ENCODE data around the gene ANKFN1. TPM values are rescaled to one million over a fixed set of nuclear protein-coding genes. Genes with fewer than 3 reads are reported as not detected.
A peak's percentile ranks its signal among the peaks of the same experiment; 100 is the strongest.

The ANKFN1 gene
- polyA plus RNA-seq, 1 experiment, result 0.04 TPM

DNA sequence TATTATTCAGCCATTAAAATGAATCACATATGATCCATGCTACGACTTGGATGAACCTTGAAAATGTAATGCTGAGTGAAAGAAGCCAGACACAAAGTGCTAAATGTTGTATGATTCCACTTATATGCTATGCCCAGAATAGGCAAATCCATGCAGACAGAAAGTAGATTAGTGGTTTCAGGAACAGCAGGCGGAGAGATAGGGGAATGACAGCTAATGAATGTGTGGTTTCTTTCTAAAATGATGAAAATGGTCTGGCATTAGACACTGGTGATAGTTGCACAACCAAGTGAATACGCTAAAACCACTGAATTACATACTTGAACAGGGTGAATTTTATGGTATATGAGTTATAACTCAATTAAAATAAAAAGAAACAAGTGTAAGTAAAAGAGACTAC is 318.4 kb downstream of the ANKFN1 start:
- H3K4me3 ChIP-seq (ENCODE audit: low read depth, low read length), result no peak overlapping the region
- CTCF ChIA-PET, result interaction anchor here (0.7 kb wide), 1 partner anchor 221 kb away, joined by 10 read pairs; no protein-coding TSS in a partner anchor
- TF ChIP-seq, protein P1, sequence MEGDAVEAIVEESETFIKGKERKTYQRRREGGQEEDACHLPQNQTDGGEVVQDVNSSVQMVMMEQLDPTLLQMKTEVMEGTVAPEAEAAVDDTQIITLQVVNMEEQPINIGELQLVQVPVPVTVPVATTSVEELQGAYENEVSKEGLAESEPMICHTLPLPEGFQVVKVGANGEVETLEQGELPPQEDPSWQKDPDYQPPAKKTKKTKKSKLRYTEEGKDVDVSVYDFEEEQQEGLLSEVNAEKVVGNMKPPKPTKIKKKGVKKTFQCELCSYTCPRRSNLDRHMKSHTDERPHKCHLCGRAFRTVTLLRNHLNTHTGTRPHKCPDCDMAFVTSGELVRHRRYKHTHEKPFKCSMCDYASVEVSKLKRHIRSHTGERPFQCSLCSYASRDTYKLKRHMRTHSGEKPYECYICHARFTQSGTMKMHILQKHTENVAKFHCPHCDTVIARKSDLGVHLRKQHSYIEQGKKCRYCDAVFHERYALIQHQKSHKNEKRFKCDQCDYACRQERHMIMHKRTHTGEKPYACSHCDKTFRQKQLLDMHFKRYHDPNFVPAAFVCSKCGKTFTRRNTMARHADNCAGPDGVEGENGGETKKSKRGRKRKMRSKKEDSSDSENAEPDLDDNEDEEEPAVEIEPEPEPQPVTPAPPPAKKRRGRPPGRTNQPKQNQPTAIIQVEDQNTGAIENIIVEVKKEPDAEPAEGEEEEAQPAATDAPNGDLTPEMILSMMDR (IDR thresholded peaks at IDR 0.05; ENCODE audit: low read depth, low read length), result no peak
- POLR2A ChIA-PET, result no interaction called here
- H3K27me3 ChIP-seq (ENCODE audit: control insufficient read depth, insufficient read depth, low read length), result no peaks in the 10 kb centered on the region
- no peak for DNase-seq (ENCODE audit: low read depth, low spot score)
- H3K9me3 ChIP-seq (ENCODE audit: control insufficient read depth, insufficient read depth, low read length), result no peaks in the 10 kb centered on the region
- H3K27ac ChIP-seq (ENCODE audit: low read depth, low read length), result no peak overlapping the region

DNA sequence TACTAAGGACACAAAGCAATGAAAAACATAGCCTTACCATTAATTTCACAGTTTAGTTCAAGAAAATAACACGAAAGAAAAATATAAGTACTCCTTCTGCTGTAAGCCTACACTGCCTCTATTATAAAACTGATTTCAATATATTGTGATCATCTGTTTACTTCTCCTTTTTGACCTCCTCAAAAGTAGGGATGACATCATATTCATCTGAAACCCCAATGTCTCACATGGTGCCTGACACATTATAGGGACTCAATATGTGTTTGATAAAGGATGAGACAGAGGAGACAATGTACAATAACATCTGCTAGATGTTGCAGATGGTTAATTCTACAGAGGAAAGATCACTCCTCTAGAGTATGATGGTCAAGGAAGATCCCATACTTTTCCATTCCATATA is 321.8 kb downstream of the ANKFN1 start:
- H3K9me3 ChIP-seq (ENCODE audit: control insufficient read depth, insufficient read depth, low read length), result no peaks in the 10 kb centered on the region
- no peak for DNase-seq (ENCODE audit: low read depth, low spot score)
- POLR2A ChIA-PET, result no interaction called here
- no peak overlapping the region for H3K27ac ChIP-seq (ENCODE audit: low read depth, low read length)
- CTCF ChIA-PET, result no interaction called here
- TF ChIP-seq, protein P1 (IDR thresholded peaks at IDR 0.05; ENCODE audit: low read depth, low read length), result no peak
- no peaks in the 10 kb centered on the region for H3K27me3 ChIP-seq (ENCODE audit: control insufficient read depth, insufficient read depth, low read length)
- no peak overlapping the region for H3K4me3 ChIP-seq (ENCODE audit: low read depth, low read length)

DNA sequence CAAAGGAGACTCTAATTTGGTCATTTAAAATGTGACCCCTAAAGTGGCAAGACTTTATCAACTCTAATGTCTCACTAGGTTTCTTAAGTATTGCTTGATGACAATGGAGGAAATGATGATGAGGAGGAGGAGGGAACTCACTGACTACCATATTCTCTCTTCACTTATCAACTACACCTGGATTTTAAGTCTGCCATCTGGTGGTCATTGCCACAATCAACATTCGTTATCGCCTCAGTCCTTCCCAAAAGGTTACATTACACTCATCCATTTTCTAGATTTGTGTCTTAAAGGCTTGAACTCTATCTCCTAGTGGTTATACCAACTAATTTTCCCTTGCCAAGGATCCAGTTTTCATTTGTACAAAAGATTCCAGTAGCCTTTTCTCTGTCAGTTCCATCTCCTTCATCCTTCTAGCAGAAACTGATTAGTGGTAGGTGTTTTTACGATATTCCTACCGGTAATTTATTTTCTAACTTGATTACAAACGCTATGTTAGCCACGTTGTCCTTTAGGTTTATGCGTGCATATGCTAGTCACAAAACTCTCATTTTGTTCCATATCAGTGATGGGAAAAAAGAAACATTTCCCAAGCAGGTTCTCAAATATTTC is 325.7 kb downstream of the ANKFN1 start:
- no peak overlapping the region for H3K4me3 ChIP-seq (ENCODE audit: low read depth, low read length)
- no peaks in the 10 kb centered on the region for H3K27me3 ChIP-seq (ENCODE audit: control insufficient read depth, insufficient read depth, low read length)
- H3K27ac ChIP-seq (ENCODE audit: low read depth, low read length), result no peak overlapping the region
- H3K9me3 ChIP-seq (ENCODE audit: control insufficient read depth, insufficient read depth, low read length), result no peaks in the 10 kb centered on the region
- POLR2A ChIA-PET, result no interaction called here
- DNase-seq (ENCODE audit: low read depth, low spot score), result no peak
- CTCF ChIA-PET, result interaction anchor here (1.4 to 1.9 kb wide), 2 partner anchors 21 to 237 kb away, joined by 3 to 8 read pairs; no protein-coding TSS in a partner anchor
- TF ChIP-seq, protein P1 (IDR thresholded peaks at IDR 0.05; ENCODE audit: low read depth, low read length), result peak; percentile 57

DNA sequence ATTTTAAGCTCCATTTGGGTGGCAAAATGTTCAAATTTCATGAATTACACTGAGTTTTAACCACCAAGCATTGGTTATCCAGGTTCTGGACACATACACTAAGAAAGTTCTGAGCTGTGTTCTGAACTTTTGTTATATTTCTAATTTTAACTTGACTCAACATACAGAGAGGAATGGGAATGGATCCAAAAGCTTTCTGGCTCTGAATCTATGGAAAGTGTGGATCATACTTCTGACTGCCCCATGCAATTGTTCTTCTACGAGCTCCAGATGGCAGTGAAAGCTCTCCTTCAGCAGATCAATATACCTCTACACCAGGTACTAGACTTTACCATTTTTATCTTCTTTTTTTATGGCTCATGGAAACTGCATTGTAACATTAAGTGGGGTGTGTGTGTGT is 327.2 kb downstream of the ANKFN1 start:
- H3K9me3 ChIP-seq (ENCODE audit: control insufficient read depth, insufficient read depth, low read length), result no peaks in the 10 kb centered on the region
- TF ChIP-seq, protein P1 (IDR thresholded peaks at IDR 0.05; ENCODE audit: low read depth, low read length), result no peak
- POLR2A ChIA-PET, result no interaction called here
- CTCF ChIA-PET, result interaction anchor here (1.0 to 1.9 kb wide), 4 partner anchors 19 to 354 kb away, joined by 3 to 8 read pairs (median 6); no protein-coding TSS in a partner anchor
- DNase-seq (ENCODE audit: low read depth, low spot score), result no peak
- no peaks in the 10 kb centered on the region for H3K27me3 ChIP-seq (ENCODE audit: control insufficient read depth, insufficient read depth, low read length)
- H3K4me3 ChIP-seq (ENCODE audit: low read depth, low read length), result no peak overlapping the region
- H3K27ac ChIP-seq (ENCODE audit: low read depth, low read length), result no peak overlapping the region

DNA sequence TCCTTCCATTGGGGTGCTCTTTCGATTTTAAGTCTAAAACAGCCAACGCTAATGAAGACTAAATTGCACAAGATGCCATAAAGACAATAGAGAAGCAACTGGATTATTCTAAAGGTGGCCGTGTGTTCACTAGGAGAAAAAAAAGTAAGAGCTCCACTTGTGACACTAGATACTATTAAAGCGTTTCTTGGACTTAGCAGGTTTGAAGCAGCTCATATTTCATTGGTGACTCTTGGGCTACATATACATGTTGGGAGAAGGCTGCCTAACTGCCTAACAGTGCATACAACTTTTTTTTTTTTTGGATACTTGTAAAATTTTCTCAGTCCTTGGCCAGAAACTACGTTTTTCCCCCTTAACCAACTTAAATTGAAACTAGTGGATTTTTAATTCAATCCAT is 328.4 kb downstream of the ANKFN1 start:
- DNase-seq (ENCODE audit: low read depth, low spot score), result no peak
- CTCF ChIA-PET, result interaction anchor here (1.2 to 1.6 kb wide), 2 partner anchors 18 to 234 kb away, joined by 3 to 4 read pairs; no protein-coding TSS in a partner anchor
- TF ChIP-seq, protein P1 (IDR thresholded peaks at IDR 0.05; ENCODE audit: low read depth, low read length), result no peak

More for the DNA sequence above, 328.4 kb downstream of the ANKFN1 start:
- Histone ChIP-seq H3K4me3 (ENCODE audit: low read depth, low read length) (no peak overlapping the region), H3K27ac (ENCODE audit: low read depth, low read length) (no peak overlapping the region), H3K27me3 (ENCODE audit: control insufficient read depth, insufficient read depth, low read length) (no peaks in the 10 kb centered on the region), H3K9me3 (ENCODE audit: control insufficient read depth, insufficient read depth, low read length) (no peaks in the 10 kb centered on the region)
- POLR2A ChIA-PET, result no interaction called here

Measured in AG04450 (cell line).